HG03139 (cell line): ENCODE results near the gene EXOSC1.
A peak's percentile ranks its signal among the peaks of the same experiment; 100 is the strongest.
"Not testable (repeated sequence)": the region's sequence is repeated elsewhere in the genome, so short reads cannot be mapped to it uniquely, and the experiment has no call there.

Experiments
- ATAC-seq: cut with Tn5 transposase; IDR thresholded peaks from one replicate; pipeline ENCODE4 v1.9.1; 2021; ENCODE audit not compliant: unreplicated experiment

The EXOSC1 gene, protein sequence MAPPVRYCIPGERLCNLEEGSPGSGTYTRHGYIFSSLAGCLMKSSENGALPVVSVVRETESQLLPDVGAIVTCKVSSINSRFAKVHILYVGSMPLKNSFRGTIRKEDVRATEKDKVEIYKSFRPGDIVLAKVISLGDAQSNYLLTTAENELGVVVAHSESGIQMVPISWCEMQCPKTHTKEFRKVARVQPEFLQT

DNA sequence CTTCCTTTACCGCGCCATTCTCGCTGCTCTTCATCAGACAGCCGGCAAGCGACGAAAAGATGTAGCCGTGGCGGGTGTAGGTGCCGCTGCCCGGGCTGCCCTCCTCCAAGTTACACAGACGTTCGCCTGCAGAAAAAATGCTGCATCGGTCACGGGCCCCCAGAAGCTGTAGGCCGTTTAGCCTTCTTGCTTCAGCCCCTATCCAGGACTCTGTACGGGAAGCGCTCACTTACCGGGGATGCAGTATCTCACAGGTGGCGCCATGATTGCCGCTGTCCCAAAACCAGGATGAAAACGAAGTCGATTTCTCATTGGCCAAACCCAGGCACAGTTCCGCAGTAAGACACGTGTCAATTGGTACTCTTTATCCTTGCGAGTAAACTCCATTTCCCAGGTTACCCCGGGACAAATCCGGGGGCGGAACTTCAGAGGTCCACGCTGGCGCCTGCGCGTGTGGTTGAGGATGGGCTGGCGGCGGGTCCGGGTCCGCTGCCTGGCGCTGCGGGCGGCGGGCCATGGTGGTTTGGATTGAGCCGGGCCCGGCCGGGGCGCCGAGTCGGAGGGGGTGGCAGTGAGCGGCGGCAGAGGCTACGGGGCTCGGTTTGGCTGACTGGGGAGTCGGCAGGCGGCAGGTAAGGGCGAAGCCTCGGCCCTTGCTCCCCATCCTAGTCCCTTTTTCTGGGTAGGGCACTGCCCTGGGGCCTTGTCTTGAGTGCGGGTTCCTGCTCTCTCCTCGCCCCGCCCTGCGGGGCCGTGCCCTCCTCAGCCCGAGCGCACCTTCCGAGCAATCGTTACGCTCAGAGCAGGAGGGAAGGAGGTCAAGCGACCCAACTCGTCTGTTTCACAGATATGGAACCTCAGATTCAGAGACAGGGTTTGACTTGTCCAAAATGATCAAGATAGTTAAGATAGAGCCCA, at the start of gene EXOSC1, which contains the start of gene ZDHHC16:
Gene EXOSC1, minus strand, starts transcription at position 285 of the 918 bp plus-strand sequence. Its CDS starts 21 bp downstream, at position 264.
Gene ZDHHC16, plus strand, starts transcription at position 454 of the 918 bp plus-strand sequence. CDS start 5,501 bp downstream, outside the sequence.
- ATAC-seq = peak; percentile 96

DNA sequence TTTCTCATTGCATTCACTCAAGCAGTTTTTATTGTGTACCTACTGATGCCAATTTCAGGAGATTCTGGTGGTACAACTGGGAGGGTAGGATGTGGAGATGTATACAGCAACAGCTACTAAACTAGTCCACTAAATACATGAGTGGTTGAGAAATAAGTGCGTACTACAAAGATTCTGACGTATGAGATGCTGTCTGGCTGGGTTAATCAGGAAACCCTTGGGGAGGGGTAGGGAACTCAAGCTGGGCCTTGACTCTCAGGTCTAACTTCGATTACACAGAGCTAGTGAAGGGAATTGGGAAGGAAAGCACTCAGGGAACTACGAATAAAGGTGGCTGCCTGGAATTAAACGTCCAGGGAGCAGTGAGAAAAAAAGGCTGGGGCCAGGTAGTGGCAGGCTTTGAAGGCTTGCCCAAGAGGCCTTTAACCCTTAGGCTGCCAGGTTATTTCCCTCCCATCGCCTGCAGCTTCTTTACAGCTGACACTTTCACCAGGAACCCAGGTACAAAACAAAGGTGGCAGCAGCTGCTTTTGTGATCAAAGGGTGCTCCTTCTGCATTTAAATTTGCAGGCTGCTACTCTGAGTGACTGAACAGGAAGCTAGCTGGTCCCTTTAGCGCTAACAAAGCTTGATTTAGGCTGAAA, 49.2 kb upstream of the EXOSC1 start:
- ATAC-seq = no peak

DNA sequence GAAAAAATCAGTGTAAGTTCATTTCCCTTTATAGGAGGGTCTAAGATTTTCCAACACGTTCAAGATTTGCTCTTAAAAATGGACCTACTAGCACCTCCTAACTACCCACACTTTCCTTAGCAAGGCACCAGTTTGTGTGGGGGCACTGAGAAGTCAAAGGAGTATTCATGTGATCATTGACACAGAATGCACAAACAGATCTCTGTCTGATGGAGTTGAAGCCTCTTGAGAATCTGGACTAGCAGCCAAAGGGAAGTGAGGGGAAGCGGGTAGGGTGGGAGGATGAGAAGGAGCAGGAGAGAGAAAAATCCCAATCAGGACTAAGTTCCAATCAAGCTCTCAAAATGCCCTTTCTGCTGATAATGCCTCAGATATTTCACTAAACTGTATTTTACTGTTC, 48.3 kb upstream of the EXOSC1 start:
- no peak for ATAC-seq

DNA sequence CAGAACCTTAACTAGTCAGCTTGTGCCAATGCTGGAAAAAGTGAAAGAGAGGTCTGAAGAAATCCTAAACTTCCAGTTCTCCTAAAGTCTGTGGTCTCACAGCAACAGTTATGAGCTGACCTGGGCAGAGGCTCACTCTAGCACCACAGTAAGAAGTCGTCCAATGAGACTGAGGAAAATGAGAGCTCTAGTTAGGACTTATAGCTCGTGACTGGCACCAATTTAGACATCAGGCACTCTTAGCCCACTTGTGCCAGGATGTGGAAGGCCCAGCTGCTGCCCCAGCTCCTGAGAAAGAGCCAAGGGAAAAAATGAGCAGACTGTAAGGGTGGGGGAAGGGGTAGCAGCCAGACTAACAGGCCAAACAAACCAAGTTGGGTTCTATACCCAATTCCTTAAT, 44.8 kb upstream of the EXOSC1 start:
- no peak for ATAC-seq

DNA sequence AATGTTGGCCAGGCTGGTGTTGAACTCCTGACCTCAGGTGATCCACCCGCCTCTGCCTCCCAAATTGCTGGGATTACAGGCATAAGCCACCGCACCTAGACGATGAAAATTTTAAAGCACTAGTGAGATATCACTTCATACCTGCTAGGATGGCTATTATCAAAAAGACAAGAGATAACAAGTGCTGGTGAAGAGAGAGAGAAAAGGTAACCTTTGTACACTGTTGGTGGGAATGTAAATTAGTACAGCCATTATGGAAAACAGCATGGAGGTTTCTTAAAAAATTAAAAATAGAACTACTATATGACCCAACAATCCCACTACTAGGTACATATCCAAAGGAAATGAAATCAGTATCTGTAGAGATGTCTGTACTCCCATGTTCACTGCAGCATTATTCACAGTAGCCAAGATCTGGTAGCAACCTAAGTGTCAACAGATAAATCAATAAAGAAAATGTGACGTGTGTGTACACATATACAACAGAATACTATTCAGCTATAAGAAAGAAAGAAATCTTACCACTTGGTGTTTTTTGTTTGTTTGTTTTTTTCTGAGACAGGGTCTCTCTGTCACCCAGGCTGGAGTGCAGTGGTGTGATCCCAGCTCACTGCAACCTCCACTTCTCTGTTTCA, 40.0 kb upstream of the EXOSC1 start:
- no peak for ATAC-seq

DNA sequence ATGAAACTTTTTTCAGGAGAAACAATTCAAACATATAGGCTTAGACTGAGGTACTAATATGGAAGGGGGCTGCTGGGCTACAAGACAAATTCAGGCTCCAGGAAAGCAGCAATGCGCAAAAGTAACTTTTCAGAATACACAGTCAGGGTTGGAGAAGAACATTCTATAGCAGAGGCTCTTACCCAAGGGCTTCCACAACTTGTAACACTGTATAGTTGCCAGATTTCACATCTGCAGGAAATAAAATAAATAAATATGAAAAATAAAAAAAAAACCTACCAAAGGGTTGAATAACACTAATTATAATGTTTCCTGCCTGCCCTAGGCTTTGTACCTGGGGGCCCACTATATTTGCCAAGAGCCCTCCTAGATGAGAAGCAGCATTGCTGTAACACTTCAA, 38.1 kb upstream of the EXOSC1 start:
- no peak for ATAC-seq

DNA sequence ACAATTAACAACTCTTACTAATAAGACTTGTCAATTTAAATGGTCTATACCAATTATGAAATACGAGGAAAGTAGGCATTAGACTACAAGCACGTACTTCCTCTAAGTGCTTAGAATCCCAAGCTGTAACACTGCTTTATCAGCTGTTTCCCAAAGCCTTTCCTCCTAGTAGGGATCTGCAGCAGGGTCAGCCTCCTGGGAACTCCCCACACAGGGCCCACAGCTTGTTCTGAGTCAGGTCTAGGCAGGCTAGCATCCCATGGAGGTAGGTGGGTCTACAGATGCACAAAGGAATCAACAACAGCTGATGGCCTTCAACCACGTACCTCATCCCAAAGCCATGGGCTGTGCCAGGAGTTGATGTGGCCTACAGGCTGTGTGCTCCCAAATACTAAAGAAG, 37.7 kb upstream of the EXOSC1 start:
- ATAC-seq = no peak

DNA sequence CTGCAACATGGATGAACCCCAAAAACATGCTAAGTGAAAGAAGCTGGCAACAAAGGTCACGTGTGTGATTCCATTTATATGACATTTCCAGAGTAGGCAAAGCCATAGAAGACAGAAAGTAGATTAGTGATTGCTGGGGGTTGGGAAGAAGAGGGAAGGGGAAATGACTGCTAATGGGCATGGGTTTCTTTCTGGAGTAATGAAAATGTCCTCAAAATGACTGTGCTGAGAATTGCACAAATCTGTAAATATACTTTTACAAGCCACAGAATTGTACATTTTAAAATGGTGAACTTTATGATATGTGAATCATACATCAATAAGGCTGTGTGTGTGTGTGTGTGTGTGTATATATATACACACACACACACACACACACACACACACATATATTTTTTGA, 36.6 kb upstream of the EXOSC1 start:
- ATAC-seq = no peak

DNA sequence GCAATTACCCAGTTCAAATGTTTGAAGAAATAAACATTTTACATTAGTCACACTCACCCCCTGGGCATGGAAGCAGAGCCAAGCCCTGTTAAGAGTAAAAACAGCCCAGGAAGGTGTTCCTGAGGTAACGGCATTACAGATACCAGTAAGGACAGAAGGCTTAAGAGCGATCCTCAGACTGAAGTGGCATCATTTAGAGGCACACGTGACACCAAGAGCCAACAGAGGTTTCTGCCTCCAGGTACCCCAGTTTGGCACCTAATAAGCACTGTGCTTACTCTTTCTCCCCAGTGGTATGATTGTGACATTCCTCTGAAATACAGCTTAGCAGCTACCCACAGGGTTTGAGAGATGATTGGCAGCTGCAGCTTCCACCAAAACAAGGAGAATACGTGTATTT, 35.3 kb upstream of the EXOSC1 start:
- ATAC-seq = no peak

DNA sequence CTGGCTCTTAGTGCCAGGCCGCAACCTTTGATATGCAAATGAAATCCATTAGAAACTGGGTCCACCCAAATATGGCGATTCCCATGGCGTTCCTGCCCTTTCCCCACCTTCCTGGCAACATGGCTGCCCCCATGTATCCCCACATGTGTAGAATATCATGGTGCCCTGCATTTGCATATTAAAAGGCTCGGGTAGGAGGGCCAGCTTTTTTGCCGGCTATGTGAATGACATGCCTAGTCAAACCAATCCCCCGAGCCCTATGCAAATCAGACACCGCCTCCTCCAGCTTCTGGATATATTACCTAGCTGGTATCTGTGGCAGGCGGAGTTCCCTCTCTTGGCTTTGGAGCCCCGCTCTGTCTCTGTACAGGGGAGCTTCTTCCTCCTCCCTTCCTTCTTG, 34.1 kb upstream of the EXOSC1 start:
- ATAC-seq = no peak

DNA sequence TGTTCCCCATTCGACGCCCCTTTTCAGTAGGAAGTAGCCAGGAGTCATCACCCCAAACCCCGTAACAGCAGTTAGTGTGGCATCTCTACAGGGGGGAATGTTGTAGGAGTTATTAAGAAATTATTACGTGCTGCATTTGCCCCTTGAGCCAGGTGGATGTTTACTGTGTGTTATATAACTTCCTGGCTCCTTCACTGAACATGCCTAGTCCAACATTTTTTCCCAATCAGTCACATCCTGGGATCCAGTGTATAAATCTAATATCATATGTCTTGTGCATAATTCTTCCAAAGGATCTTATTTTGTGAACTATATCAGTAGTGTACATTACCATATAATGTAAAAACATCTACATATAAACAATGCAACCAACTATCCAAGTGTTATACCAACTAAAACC, 33.6 kb upstream of the EXOSC1 start:
- ATAC-seq = not testable (repeated sequence)

DNA sequence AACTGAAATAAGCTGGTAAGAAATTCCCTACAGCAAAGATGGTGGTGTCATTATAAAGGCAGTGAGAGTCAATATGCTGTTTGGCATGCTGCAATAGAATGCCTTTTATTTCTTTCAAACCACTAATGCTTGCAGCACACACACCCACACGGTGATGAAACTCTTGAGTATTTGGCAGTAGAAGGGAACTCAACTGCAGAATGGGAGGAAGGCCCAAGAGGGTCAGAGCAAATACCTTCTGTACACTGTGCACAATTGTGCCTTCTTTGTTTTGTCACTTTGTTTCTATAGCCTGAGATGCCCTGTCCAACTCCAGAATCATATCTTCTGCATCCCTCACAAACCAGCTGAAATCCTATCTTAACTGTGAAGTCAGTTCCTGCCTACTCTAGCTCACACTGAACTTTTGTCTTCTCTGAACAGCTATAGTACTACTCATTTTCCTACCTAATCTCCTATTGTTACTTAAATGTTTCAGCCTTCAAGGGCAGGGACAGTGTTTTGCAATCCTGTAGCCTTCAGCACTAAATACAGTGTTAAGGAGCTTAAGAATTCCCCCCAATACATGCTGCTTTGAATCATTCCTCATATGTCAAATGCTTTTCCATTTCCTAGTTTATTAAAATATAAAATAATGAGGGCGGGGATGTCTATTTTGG, 30.3 kb upstream of the EXOSC1 start:
- ATAC-seq = no peak

DNA sequence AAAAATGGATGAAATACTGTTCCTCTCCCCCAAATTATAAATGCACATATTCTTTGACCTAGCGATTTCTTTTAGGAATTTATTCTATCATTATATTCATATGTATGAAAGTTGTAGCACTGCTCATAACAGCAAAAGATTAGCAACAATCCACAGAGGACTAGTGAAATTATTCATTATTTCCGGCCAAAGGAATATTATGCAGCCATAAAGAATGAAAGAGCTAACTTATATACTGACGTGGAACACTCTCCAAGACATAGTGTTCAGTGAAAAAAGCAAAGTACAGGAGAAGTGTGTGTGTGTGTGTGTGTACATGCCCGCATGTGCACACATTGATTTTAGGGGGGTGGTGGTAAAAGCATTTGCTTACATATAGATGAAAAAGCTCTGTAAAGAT, 29.1 kb upstream of the EXOSC1 start:
- no peak for ATAC-seq

DNA sequence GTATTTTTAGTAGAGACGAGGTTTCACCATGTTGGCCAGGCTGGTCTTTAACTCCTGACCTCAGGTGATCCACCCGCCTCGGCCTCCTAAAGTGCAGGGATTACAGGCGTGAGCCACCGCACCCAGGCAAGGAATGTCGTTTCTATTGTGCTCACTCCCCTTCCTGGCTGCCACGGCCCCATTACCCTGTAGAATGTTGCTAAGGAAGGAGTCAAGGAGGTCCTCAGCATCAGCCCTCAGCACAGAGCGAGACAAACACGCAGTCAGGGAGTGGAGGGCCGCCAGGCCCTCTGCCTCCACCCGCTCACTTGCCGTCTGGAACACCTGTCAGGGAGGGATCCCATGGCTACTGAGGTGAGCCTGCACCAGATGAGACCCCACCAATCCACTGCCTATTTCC, 23.0 kb upstream of the EXOSC1 start:
- not testable (repeated sequence) for ATAC-seq

DNA sequence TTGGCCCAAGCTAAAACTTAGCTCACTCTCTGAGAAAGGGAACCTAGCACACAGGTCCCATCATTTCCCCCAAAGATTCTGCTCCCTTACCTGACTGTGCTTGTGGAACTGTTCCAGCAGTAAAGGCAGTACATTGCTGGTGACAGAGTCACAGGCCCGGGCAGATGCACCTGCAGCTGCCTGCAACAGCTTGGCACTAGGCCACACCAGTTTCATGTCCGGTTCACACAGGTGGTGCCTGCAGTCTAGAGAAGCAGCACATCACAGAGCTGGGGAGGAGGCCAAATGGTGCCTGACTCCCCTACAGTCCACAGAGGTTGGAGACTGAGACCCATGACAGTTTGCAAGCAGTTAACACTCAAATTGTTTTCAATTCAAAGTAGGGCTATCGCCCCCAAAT, 22.4 kb upstream of the EXOSC1 start:
- no peak for ATAC-seq

DNA sequence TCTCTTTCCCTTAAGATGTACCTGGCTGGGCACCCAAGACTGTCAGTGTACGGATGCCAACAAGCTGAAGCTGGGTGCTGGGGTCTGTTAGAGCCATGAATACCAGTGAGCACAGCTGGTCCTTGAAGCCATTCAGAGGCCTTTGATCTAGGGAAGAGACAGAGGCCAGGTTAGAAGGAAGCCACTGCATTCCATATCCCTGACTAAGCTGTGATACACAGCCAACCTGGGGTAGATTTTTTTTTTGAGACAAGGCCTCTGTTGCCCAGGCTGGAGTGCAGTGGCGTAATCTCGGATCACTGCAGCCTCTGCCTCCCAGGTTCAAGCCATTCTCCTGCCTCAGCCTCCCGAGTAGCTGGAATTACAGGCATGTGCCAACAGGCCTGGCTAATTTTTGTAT, 20.9 kb upstream of the EXOSC1 start:
- no peak for ATAC-seq

DNA sequence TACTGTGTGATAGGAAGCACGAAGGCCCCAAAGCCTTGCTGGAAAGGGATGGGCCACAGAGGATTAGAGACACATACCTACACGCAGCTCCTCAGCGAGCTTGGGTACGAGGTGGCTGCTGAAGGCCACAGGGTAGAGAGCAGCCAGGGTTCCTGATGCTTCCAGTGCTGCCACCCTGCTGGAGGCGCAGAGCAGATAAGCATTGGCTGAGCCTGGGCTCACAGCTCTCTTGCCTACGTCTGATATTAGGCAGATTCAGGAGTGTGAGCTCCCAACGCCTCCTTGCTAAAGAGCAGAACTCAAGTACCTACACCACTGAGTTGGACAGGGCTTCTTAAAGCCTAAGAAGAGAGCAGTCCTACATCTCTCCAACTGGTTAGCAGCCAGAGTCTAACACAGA, 20.2 kb upstream of the EXOSC1 start:
- no peak for ATAC-seq

DNA sequence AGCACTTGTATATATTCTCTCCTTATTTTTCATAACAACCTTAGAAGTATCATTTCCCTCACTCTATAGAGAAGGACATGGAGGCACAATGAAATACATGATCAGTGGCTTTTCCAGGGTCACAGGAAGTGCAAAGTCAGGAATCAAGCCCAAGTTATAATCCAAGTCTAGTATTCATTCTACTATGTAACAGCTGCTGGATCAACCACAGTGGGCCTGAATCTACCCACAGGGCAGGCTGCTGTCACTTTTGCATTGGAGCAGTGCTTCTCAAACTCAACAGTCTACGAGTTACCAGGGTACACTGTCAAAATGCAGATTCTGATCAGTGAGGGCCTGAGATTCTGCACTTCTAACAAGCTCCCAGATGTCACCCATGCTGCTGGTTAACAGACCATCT, 18.4 kb upstream of the EXOSC1 start:
- no peak for ATAC-seq

DNA sequence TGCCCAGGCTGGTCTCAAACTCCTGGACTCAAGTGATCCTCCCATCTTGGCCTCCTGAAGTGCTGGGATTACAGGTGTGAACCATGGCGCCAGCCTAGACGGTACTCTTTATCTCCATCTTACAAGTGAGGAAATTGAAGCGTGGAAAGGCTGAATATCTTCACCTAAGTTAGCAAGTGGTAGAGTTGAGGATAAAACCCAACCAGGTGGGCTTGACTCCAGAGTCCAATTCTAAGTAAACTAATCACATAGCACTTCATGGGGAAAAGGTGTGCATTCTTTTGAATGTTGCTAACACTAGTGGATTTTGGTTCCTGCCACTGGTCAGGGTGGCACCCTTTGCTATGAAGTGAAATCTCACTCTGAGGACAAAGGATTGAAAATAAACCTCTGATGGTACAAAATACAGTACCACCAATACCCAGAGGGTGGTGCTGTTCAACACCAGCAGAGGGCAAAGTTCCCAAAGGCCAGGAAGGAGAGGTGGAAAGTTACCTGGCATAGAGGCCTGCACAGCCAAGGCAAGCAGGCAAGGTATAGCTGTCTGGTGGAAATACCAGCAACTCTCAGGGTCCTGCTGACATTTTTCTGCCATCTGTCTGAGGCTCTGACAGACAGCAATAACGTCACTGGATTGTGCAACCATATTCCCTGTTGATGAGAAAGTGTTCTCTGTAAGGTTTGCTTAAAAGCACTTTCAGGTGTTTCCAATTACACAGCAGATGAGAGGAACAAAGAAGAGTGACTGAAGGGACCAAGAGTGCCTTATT, 17.7 kb upstream of the EXOSC1 start:
- ATAC-seq = no peak

DNA sequence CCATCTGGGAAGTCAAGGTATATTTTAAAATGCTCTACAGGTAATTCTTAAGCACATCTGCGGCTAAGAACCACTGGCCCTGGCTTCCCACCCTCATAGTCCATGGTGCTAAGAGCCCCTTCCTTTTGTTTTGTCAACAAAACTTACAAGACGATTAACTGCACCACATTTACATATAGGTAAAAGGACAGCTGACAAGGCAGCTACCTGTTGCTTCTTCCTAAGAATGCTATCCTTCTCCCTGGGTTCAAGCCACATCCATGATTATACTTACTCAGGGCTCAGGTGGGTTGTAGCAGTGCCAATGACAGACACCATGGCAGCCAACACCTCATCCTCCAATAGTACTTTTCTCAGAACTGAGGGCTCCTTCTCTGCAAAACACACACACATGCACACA, 16.5 kb upstream of the EXOSC1 start:
- no peak for ATAC-seq
